GM19438 (cell line): ENCODE measurements around the gene SLC28A1.
"Not testable (repeated sequence)": the region's sequence is repeated elsewhere in the genome, so short reads cannot be mapped to it uniquely, and the experiment has no call there.

ENCODE experiments used
- ATAC-seq: cut with Tn5 transposase; IDR thresholded peaks from one replicate; pipeline ENCODE4 v1.9.1; 2021; ENCODE audit warnings: low read depth; ENCODE audit not compliant: unreplicated experiment

SLC28A1 gene

GRCh38 chr15:84883916-84884781, at the start of gene SLC28A1:
Gene SLC28A1 (plus strand): TSS chr15:84884662. CDS start chr15:84887761, 3,099 bp downstream.
- no peak for ATAC-seq

GRCh38 chr15:84834969-84835368, 49.5 kb upstream of the SLC28A1 start:
- no peak for ATAC-seq

- ATAC-seq: no peak
Observed at GRCh38 chr15:84835661-84836337, 48.7 kb upstream of the SLC28A1 start.

- no peak for ATAC-seq
Observed at GRCh38 chr15:84836844-84837243, 47.6 kb upstream of the SLC28A1 start.

- ATAC-seq: no peak
Observed at GRCh38 chr15:84839714-84840113, 44.7 kb upstream of the SLC28A1 start.

GRCh38 chr15:84840255-84840654, 44.2 kb upstream of the SLC28A1 start:
- no peak for ATAC-seq

- ATAC-seq: no peak
Observed at GRCh38 chr15:84840741-84841429, 43.6 kb upstream of the SLC28A1 start.

- ATAC-seq: no peak
Observed at GRCh38 chr15:84842781-84843180, 41.7 kb upstream of the SLC28A1 start.

- no peak for ATAC-seq
Observed at GRCh38 chr15:84844964-84845363, 39.5 kb upstream of the SLC28A1 start.

GRCh38 chr15:84845631-84846030, 38.8 kb upstream of the SLC28A1 start:
- not testable (repeated sequence) for ATAC-seq

- ATAC-seq: no peak
Observed at GRCh38 chr15:84846269-84846668, 38.2 kb upstream of the SLC28A1 start.

- no peak for ATAC-seq
Observed at GRCh38 chr15:84847382-84847781, 37.1 kb upstream of the SLC28A1 start.

- no peak for ATAC-seq
Observed at GRCh38 chr15:84852212-84852611, 32.2 kb upstream of the SLC28A1 start.

- ATAC-seq: no peak
Observed at GRCh38 chr15:84855136-84855535, 29.3 kb upstream of the SLC28A1 start.

- no peak for ATAC-seq
Observed at GRCh38 chr15:84855765-84856164, 28.7 kb upstream of the SLC28A1 start.

- ATAC-seq: no peak
Observed at GRCh38 chr15:84856731-84857417, 27.6 kb upstream of the SLC28A1 start.

- no peak for ATAC-seq
Observed at GRCh38 chr15:84857418-84858004, 27.0 kb upstream of the SLC28A1 start.

GRCh38 chr15:84858231-84858630, 26.2 kb upstream of the SLC28A1 start:
- ATAC-seq: no peak

GRCh38 chr15:84859144-84859543, 25.3 kb upstream of the SLC28A1 start:
- ATAC-seq: no peak

- ATAC-seq: no peak
Observed at GRCh38 chr15:84859651-84860050, 24.8 kb upstream of the SLC28A1 start.
